Progenitor cell of endocrine pancreas (in vitro differentiated cells): ENCODE measurements around the gene KRTAP20-1. TPM values are rescaled to one million over a fixed set of nuclear protein-coding genes. Genes with fewer than 3 reads are reported as not detected.

ENCODE experiments used
- DNase-seq: peaks from one replicate; pipeline ENCODE4 v3.0.0; 2021; ENCODE audit warnings: low spot score; ENCODE audit not compliant: unreplicated experiment
- H3K27ac Mint-ChIP-seq: 2 replicates; pipeline ENCODE4 v1.8.0; 2021; ENCODE audit warnings: mild to moderate bottlenecking, moderate library complexity, mixed read lengths
- H3K27me3 Mint-ChIP-seq: 2 replicates; pipeline ENCODE4 v1.8.0; 2021; ENCODE audit warnings: mixed read lengths
- H3K36me3 Mint-ChIP-seq: 2 replicates; pipeline ENCODE4 v1.8.0; 2022; ENCODE audit warnings: mixed read lengths; ENCODE audit not compliant: insufficient read depth
- H3K4me1 Mint-ChIP-seq: 2 replicates; pipeline ENCODE4 v1.8.0; 2021; ENCODE audit warnings: low read depth, mixed read lengths
- H3K4me3 Mint-ChIP-seq: 2 replicates; pipeline ENCODE4 v1.8.0; 2021; ENCODE audit warnings: low read depth, mild to moderate bottlenecking, moderate library complexity, mixed read lengths
- H3K9me3 Mint-ChIP-seq: 2 replicates; pipeline ENCODE4 v1.8.0; 2021; ENCODE audit warnings: low read depth, mixed read lengths
- total RNA-seq: library from RNA; stranded (reverse); gene quantifications from 2 replicates; pipeline ENCODE4 v1.2.1, GENCODE V29; 2021
- TF ChIP-seq, protein P1 (sequence below): fragments of 200-600 bp; sonication (generic); IDR thresholded peaks from one replicate; pipeline ENCODE4 v1.5.0; 2021; ENCODE audit warnings: antibody characterized with exemption, mild to moderate bottlenecking; ENCODE audit not compliant: unreplicated experiment

Gene KRTAP20-1
- total RNA-seq, 1 donor from 2014 or later: not detected

DNA sequence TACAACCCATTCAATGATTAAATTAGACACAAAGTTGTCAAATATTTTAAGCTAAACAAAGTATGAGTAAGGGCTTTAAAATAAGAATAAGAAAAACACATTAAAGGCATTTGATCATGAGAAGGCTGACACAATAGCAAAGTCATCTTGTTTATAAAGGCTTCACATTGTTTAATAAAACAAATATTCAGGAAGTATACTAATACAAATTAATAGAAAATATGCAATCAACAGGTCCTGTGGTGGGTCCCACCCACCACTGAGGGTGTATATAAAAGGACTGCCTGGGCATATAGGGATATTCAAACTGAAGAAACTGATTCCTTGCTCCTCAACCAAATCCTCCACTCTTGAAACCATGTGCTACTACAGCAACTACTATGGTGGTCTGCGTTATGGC is 18.7 kb downstream of the KRTAP20-1 start, which contains the start of gene KRTAP20-2:
Gene KRTAP20-2, plus strand, starts transcription at position 301 of the 400 bp plus-strand sequence. Its CDS starts 58 bp downstream, at position 359.
- no peaks in the 10 kb centered on the region for H3K4me1 Mint-ChIP-seq
- no peaks in the 10 kb centered on the region for H3K36me3 Mint-ChIP-seq
- H3K9me3 Mint-ChIP-seq: peaks cover 9% of the 10 kb centered on the region
- H3K27me3 Mint-ChIP-seq: no peaks in the 10 kb centered on the region
- H3K4me3 Mint-ChIP-seq: no peak within 1 kb of the TSS
- DNase-seq: no peak
- no peak within 1 kb of the TSS for H3K27ac Mint-ChIP-seq
- TF ChIP-seq, protein P1, sequence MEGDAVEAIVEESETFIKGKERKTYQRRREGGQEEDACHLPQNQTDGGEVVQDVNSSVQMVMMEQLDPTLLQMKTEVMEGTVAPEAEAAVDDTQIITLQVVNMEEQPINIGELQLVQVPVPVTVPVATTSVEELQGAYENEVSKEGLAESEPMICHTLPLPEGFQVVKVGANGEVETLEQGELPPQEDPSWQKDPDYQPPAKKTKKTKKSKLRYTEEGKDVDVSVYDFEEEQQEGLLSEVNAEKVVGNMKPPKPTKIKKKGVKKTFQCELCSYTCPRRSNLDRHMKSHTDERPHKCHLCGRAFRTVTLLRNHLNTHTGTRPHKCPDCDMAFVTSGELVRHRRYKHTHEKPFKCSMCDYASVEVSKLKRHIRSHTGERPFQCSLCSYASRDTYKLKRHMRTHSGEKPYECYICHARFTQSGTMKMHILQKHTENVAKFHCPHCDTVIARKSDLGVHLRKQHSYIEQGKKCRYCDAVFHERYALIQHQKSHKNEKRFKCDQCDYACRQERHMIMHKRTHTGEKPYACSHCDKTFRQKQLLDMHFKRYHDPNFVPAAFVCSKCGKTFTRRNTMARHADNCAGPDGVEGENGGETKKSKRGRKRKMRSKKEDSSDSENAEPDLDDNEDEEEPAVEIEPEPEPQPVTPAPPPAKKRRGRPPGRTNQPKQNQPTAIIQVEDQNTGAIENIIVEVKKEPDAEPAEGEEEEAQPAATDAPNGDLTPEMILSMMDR: no peak

DNA sequence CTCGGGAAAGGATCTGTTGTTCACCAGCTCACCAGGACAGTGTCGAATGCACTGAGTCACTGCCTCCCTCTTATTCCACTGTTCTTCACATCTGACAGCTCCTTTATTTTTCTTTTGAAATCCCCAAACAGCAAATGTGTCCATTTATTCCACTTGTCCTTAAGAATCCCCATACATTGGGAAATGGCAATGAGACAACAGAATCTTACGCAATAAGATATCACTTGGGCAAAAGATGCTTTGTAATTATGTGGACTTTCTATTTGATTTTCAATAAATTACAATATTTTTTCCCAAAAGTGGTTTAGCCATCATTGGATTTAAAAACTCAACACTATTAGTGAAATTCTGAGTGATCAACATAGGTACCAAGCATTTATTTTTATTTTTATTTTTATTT is 22.5 kb downstream of the KRTAP20-1 start:
- no peaks in the 10 kb centered on the region for H3K36me3 Mint-ChIP-seq

DNA sequence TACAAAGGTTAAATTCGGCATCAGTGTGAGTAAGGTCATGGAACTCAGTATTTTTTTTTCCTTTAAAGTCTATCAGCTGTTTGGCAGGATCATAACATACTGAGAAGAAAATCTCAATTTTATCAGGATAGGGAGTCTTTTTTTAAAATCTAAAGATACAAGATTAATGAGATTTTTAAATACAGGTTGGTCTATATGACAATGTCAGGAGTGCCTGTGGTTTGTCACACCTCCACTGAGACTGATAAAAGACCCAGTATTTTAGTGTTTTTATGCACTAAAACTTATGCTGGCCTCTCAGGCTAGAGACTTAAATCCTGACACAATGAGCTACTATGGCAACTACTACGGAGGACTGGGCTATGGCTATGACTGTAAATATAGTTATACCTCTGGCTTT is 26.3 kb downstream of the KRTAP20-1 start, which contains the start of gene KRTAP20-3:
Gene KRTAP20-3, plus strand, starts transcription at position 301 of the 400 bp plus-strand sequence.
- Mint-ChIP-seq H3K4me1 (no peaks in the 10 kb centered on the region), H3K36me3 (no peaks in the 10 kb centered on the region), H3K9me3 (peaks cover 21% of the 10 kb centered on the region), H3K27me3 (no peaks in the 10 kb centered on the region), H3K27ac (no peak within 1 kb of the TSS), H3K4me3 (no peak within 1 kb of the TSS)
- TF ChIP-seq, protein P1: no peak
- DNase-seq: no peak

More for the DNA sequence above, 22.5 kb downstream of the KRTAP20-1 start:
- no peak overlapping the region for H3K4me3 Mint-ChIP-seq
- no peaks in the 10 kb centered on the region for H3K4me1 Mint-ChIP-seq
- no peak for DNase-seq
- peaks cover 4% of the 10 kb centered on the region for H3K9me3 Mint-ChIP-seq
- H3K27me3 Mint-ChIP-seq: no peaks in the 10 kb centered on the region
- H3K27ac Mint-ChIP-seq: no peak overlapping the region
- TF ChIP-seq, protein P1: no peak

DNA sequence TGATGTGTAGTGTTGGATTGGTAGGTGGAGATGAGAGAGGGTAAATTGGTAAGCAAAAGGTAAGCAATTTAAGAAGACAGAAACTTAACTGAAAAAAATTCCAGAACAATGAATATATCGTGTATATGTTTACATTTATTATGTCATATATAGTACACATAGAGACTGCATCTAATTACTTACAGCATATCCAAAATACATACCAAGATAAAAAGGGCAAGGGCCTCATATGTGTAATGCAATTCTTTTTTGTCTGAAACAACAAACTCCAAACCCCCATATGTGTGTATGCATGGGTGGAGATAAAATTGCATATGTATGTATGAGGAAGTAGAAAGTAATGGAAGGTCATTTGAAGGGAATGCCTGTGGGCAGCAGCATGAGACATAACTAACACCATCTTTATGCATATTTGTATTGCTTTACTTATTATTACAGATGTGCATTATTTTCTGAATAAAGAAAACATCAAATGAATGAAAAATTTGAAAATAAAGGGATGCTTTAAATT is 30.7 kb downstream of the KRTAP20-1 start:
- no peak overlapping the region for H3K27ac Mint-ChIP-seq
- no peak for DNase-seq
- H3K9me3 Mint-ChIP-seq: peaks cover 28% of the 10 kb centered on the region
- H3K36me3 Mint-ChIP-seq: no peaks in the 10 kb centered on the region
- no peaks in the 10 kb centered on the region for H3K4me1 Mint-ChIP-seq
- H3K27me3 Mint-ChIP-seq: no peaks in the 10 kb centered on the region
- H3K4me3 Mint-ChIP-seq: no peak overlapping the region
- TF ChIP-seq, protein P1: no peak

DNA sequence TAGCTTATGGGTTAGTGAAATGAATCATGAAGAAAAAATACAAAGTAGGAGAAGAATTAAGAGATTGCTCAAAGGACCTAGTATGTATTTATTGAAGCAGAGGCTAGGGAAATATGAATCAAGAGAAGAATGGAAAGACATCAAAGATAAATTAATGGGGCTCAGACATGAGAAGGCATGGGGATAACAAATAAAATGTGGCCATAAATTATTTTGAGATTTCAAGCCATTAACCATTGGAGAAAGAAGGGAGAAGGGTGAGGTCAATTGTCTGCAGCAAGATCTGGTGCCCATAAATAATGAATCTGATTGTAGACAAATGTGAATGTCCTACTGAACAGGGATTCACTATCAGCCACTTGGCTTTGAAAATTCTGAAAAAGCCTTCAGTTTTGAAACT is 36.7 kb downstream of the KRTAP20-1 start:
- no peaks in the 10 kb centered on the region for H3K36me3 Mint-ChIP-seq
- TF ChIP-seq, protein P1: no peak
- DNase-seq: no peak
- peaks cover 20% of the 10 kb centered on the region for H3K9me3 Mint-ChIP-seq
- H3K27me3 Mint-ChIP-seq: no peaks in the 10 kb centered on the region
- H3K27ac Mint-ChIP-seq: no peak overlapping the region
- no peaks in the 10 kb centered on the region for H3K4me1 Mint-ChIP-seq
- H3K4me3 Mint-ChIP-seq: no peak overlapping the region

Other genes starting within 250 kb of the KRTAP20-1 start
- not detected in 2 replicates for gene KRTAP13-2, start 244.2 kb upstream of the KRTAP20-1 start, total RNA-seq
- not detected in 2 replicates for gene KRTAP13-1, start 220.4 kb upstream of the KRTAP20-1 start, total RNA-seq
- not detected in 2 replicates for gene KRTAP13-3, start 190.5 kb upstream of the KRTAP20-1 start, total RNA-seq
- not detected in 2 replicates for gene KRTAP13-4, start 186.2 kb upstream of the KRTAP20-1 start, total RNA-seq
- not detected in 2 replicates for gene KRTAP15-1, start 176.2 kb upstream of the KRTAP20-1 start, total RNA-seq
- gene KRTAP19-1, start 136.1 kb upstream of the KRTAP20-1 start, total RNA-seq: not detected in 2 replicates
- not detected in 2 replicates for gene KRTAP19-2, start 129.0 kb upstream of the KRTAP20-1 start, total RNA-seq
- gene KRTAP19-3, start 124.4 kb upstream of the KRTAP20-1 start, total RNA-seq: not detected in 2 replicates
- not detected in 2 replicates for gene KRTAP19-4, start 119.3 kb upstream of the KRTAP20-1 start, total RNA-seq
- not detected in 2 replicates for gene KRTAP19-5, start 114.3 kb upstream of the KRTAP20-1 start, total RNA-seq
- not detected in 2 replicates for gene KRTAP19-6, start 74.6 kb upstream of the KRTAP20-1 start, total RNA-seq
- not detected in 2 replicates for gene KRTAP19-7, start 55.1 kb upstream of the KRTAP20-1 start, total RNA-seq
- not detected in 2 replicates for gene KRTAP22-2, start 26.0 kb upstream of the KRTAP20-1 start, total RNA-seq
- gene KRTAP6-3, start 24.0 kb upstream of the KRTAP20-1 start, total RNA-seq: not detected in 2 replicates
- gene KRTAP6-2, start 17.5 kb upstream of the KRTAP20-1 start, total RNA-seq: not detected in 2 replicates
- gene KRTAP22-1, start 15.3 kb upstream of the KRTAP20-1 start, total RNA-seq: not detected in 2 replicates
- gene KRTAP6-1, start 2.5 kb upstream of the KRTAP20-1 start, total RNA-seq: not detected in 2 replicates
- gene KRTAP20-4, start 4.2 kb downstream of the KRTAP20-1 start, total RNA-seq: not detected in 2 replicates
- not detected in 2 replicates for gene KRTAP20-2, start 18.8 kb downstream of the KRTAP20-1 start, total RNA-seq
- gene KRTAP20-3, start 26.4 kb downstream of the KRTAP20-1 start, total RNA-seq: not detected in 2 replicates
- gene KRTAP21-3, start 102.4 kb downstream of the KRTAP20-1 start, total RNA-seq: not detected in 2 replicates
- gene KRTAP21-2, start 130.8 kb downstream of the KRTAP20-1 start, total RNA-seq: not detected in 2 replicates
- gene KRTAP21-1, start 139.0 kb downstream of the KRTAP20-1 start, total RNA-seq: not detected in 2 replicates
- gene KRTAP8-1, start 196.8 kb downstream of the KRTAP20-1 start, total RNA-seq: not detected in 2 replicates
- not detected in 2 replicates for gene KRTAP7-1, start 213.3 kb downstream of the KRTAP20-1 start, total RNA-seq